CD4-positive, CD25-positive, alpha-beta regulatory T cell (primary cell): ENCODE results near the gene BHLHE40. TPM values are rescaled to one million over a fixed set of nuclear protein-coding genes. Genes with fewer than 3 reads are reported as not detected.

Experiments used
- ATAC-seq, 2 donors: fragments of 150-1000 bp; cut with Tn5 transposase; one replicate each; pipeline ENCODE4 v1.10.0; 2021; ENCODE audit warnings: low read depth in 2 of 2, moderate number of reproducible peaks in 2 of 2, moderate library complexity in 1 of 2
- DNase-seq, 3 donors: peaks; one replicate each; pipeline versions ENCODE4 v3.0.0 to v3.0.0-alpha.2; 2012 to 2022; ENCODE audit warnings: mixed read lengths in 1 of 3
- H3K27ac ChIP-seq: one replicate; pipeline ENCODE4 v1.7.0; 2013; ENCODE audit warnings: mild to moderate bottlenecking, low read length; ENCODE audit not compliant: insufficient read depth, poor library complexity, severe bottlenecking
- H3K27me3 ChIP-seq: one replicate; pipeline ENCODE4 v1.7.0; 2013; ENCODE audit warnings: low read length; ENCODE audit not compliant: control insufficient read depth, insufficient read depth
- H3K36me3 ChIP-seq: one replicate; pipeline ENCODE4 v1.7.0; 2013; ENCODE audit warnings: mild to moderate bottlenecking, low read length, moderate library complexity; ENCODE audit not compliant: control insufficient read depth, insufficient read depth
- H3K4me1 ChIP-seq: 2 replicates; pipeline ENCODE4 v1.7.0; 2013; ENCODE audit warnings: mild to moderate bottlenecking, low read length; ENCODE audit not compliant: insufficient read depth, control insufficient read depth, poor library complexity, severe bottlenecking
- H3K4me3 ChIP-seq: one replicate; pipeline ENCODE4 v1.7.0; 2013; ENCODE audit warnings: low read depth, mild to moderate bottlenecking, low read length, moderate library complexity
- H3K9me3 ChIP-seq, 2 experiments: 1 replicate in 1 of 2; 2 replicates in 1 of 2; pipeline ENCODE4 v1.7.0; 2013; ENCODE audit warnings: low read length in 2 of 2, mild to moderate bottlenecking in 1 of 2, moderate library complexity in 1 of 2; ENCODE audit not compliant: control insufficient read depth in 2 of 2
- H3K27ac Mint-ChIP-seq, 3 donors: one replicate each; pipeline ENCODE4 v1.8.0; 2020 to 2022; ENCODE audit warnings: mild to moderate bottlenecking in 3 of 3, mixed read lengths in 3 of 3, moderate library complexity in 2 of 3
- H3K27me3 Mint-ChIP-seq: one replicate; pipeline ENCODE4 v1.8.0; 2022; ENCODE audit warnings: mild to moderate bottlenecking, mixed read lengths
- H3K36me3 Mint-ChIP-seq: one replicate; pipeline ENCODE4 v1.8.0; 2020; ENCODE audit warnings: mixed read lengths
- H3K4me1 Mint-ChIP-seq, 4 donors: one replicate each; pipeline ENCODE4 v1.8.0; 2020 to 2022; ENCODE audit warnings: mixed read lengths in 4 of 4, mild to moderate bottlenecking in 1 of 4
- H3K4me3 Mint-ChIP-seq, 4 donors: one replicate each; pipeline ENCODE4 v1.8.0; 2020 to 2022; ENCODE audit warnings: mild to moderate bottlenecking in 4 of 4, mixed read lengths in 4 of 4, moderate library complexity in 3 of 4
- H3K9me3 Mint-ChIP-seq, 7 donors: one replicate each; pipeline ENCODE4 v1.8.0; 2020 to 2022; ENCODE audit warnings: mixed read lengths in 7 of 7, mild to moderate bottlenecking in 3 of 7, moderate library complexity in 2 of 7
- polyA plus RNA-seq, 4 donors: library from polyadenylated mRNA; unstranded; fragments of 300-500 nt; fragmentation: Illumina TruSeq; gene quantifications; one replicate each; pipeline ENCODE4 v1.2.3, GENCODE V29; 2021
- total RNA-seq: library from RNA; stranded (reverse); gene quantifications from one replicate; pipeline ENCODE4 v1.2.3, GENCODE V29; 2022

BHLHE40 gene
- total and polyA plus RNA-seq, 5 donors from 2014 or later, result 0.65 to 44.4 (median 0.75) TPM

DNA sequence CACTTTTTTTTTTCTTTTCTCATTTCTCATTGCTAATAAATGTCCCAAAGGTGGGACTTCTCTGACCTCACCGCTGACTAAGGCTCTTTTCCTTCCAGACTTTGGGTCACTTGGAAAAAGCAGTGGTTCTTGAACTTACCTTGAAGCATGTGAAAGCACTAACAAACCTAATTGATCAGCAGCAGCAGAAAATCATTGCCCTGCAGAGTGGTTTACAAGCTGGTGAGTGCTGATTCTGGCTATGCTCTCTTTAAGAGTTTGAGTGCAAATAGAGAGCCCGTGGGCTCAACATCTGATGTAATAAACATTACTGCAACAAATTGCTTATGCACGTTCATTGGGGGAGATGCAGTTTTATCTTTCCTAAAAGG lies 2.0 kb downstream of the BHLHE40 start:
- H3K27ac Mint-ChIP-seq, result peak overlapping the region in 1 of 3 donors; percentile 60
- no peaks in the 10 kb centered on the region for H3K36me3 ChIP-seq
- H3K36me3 Mint-ChIP-seq, result peaks cover 4% of the 10 kb centered on the region
- H3K9me3 ChIP-seq, result no peaks in the 10 kb centered on the region
- ATAC-seq (no peak), DNase-seq (peak in 1 of 3 donors; percentile 23)
- no peak overlapping the region for H3K27ac ChIP-seq
- peaks cover 0 to 2% (median 0%) of the 10 kb centered on the region in 7 donors for H3K9me3 Mint-ChIP-seq
- H3K4me1 ChIP-seq, result peaks cover 50% of the 10 kb centered on the region
- peak overlapping the region; percentile 49 for H3K4me3 ChIP-seq
- H3K4me3 Mint-ChIP-seq, result peak overlapping the region; percentile 52 to 79 (median 71)
- H3K27me3 ChIP-seq, result no peaks in the 10 kb centered on the region
- H3K27me3 Mint-ChIP-seq, result peaks cover 27% of the 10 kb centered on the region
- peaks cover 5 to 59% (median 40%) of the 10 kb centered on the region in 4 donors for H3K4me1 Mint-ChIP-seq

DNA sequence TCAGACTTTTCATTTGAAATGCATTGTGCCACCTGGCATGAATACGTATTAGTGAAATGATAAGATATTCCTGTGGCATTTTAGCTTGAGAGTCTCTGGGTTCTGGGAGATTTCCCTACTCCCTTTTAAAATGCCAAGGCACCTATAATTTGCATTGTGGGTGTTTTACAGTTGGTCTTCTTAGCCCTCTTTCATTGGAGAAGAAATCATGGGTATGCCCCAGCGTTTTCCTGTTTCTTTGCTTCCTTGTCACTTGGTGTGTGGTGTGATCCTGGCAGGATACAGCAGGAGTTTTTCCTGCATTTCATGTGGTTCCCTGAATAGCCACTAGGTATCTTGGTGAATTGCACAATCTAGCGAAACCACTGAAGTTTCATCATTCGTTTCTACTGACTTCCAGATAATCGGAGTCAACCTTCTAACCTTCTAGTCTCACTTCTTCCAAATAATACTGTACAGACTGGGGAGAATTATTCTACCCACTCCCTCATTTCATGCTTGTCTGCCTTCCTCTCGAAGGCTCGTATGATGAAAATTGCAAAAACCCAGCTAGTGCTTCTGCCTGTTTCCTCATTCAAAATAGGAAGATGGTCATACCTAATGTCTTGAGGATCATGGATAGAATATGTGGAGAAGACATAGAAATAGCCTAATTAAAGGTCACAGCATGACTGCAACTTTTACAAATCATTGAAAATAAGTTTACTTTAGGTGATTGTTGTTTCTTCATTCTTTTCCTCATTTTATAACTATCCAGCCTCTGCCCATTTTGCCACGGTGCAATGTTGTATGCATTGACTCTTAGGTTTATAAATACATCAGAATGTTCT lies 2.6 kb downstream of the BHLHE40 start:
- Histone ChIP-seq H3K9me3 (no peaks in the 10 kb centered on the region), H3K27me3 (no peaks in the 10 kb centered on the region), H3K4me1 (peaks cover 53% of the 10 kb centered on the region), H3K4me3 (peak overlapping the region; percentile 49), H3K27ac (no peak overlapping the region), H3K36me3 (no peaks in the 10 kb centered on the region)
- peaks cover 5 to 59% (median 38%) of the 10 kb centered on the region in 4 donors for H3K4me1 Mint-ChIP-seq
- peaks cover 21% of the 10 kb centered on the region for H3K27me3 Mint-ChIP-seq
- no peak for DNase-seq
- peak overlapping the region; percentile 16 to 79 (median 62) for H3K4me3 Mint-ChIP-seq
- peak overlapping the region in 1 of 3 donors; percentile 60 for H3K27ac Mint-ChIP-seq
- H3K36me3 Mint-ChIP-seq, result peaks cover 4% of the 10 kb centered on the region
- ATAC-seq, result no peak
- H3K9me3 Mint-ChIP-seq, result peaks cover 0 to 2% (median 0%) of the 10 kb centered on the region in 7 donors

DNA sequence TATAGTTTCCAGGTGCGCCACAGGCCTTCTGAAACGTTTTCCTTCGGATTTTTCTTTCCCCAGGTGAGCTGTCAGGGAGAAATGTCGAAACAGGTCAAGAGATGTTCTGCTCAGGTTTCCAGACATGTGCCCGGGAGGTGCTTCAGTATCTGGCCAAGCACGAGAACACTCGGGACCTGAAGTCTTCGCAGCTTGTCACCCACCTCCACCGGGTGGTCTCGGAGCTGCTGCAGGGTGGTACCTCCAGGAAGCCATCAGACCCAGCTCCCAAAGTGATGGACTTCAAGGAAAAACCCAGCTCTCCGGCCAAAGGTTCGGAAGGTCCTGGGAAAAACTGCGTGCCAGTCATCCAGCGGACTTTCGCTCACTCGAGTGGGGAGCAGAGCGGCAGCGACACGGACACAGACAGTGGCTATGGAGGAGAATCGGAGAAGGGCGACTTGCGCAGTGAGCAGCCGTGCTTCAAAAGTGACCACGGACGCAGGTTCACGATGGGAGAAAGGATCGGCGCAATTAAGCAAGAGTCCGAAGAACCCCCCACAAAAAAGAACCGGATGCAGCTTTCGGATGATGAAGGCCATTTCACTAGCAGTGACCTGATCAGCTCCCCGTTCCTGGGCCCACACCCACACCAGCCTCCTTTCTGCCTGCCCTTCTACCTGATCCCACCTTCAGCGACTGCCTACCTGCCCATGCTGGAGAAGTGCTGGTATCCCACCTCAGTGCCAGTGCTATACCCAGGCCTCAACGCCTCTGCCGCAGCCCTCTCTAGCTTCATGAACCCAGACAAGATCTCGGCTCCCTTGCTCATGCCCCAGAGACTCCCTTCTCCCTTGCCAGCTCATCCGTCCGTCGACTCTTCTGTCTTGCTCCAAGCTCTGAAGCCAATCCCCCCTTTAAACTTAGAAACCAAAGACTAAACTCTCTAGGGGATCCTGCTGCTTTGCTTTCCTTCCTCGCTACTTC lies 3.8 kb downstream of the BHLHE40 start:
- DNase-seq (no peak), ATAC-seq (no peak)
- H3K27ac ChIP-seq, result peak overlapping the region; percentile 31
- H3K27me3 ChIP-seq, result no peaks in the 10 kb centered on the region
- Mint-ChIP-seq H3K36me3 (peaks cover 4% of the 10 kb centered on the region), H3K27ac (peak overlapping the region in 2 of 3 donors; percentile 12 to 60), H3K27me3 (peaks cover 9% of the 10 kb centered on the region), H3K4me1 (peaks cover 11 to 51% (median 32%) of the 10 kb centered on the region in 4 donors), H3K4me3 (peak overlapping the region in 2 of 4 donors; percentile 35 to 79), H3K9me3 (peaks cover 0 to 2% (median 0%) of the 10 kb centered on the region in 7 donors)
- peaks cover 47% of the 10 kb centered on the region for H3K4me1 ChIP-seq
- no peaks in the 10 kb centered on the region for H3K9me3 ChIP-seq
- no peaks in the 10 kb centered on the region for H3K36me3 ChIP-seq
- H3K4me3 ChIP-seq, result no peak overlapping the region

DNA sequence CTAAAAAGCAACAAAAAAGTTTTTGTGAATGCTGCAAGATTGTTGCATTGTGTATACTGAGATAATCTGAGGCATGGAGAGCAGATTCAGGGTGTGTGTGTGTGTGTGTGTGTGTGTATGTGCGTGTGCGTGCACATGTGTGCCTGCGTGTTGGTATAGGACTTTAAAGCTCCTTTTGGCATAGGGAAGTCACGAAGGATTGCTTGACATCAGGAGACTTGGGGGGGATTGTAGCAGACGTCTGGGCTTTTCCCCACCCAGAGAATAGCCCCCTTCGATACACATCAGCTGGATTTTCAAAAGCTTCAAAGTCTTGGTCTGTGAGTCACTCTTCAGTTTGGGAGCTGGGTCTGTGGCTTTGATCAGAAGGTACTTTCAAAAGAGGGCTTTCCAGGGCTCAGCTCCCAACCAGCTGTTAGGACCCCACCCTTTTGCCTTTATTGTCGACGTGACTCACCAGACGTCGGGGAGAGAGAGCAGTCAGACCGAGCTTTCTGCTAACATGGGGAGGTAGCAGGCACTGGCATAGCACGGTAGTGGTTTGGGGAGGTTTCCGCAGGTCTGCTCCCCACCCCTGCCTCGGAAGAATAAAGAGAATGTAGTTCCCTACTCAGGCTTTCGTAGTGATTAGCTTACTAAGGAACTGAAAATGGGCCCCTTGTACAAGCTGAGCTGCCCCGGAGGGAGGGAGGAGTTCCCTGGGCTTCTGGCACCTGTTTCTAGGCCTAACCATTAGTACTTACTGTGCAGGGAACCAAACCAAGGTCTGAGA lies 4.7 kb downstream of the BHLHE40 start:
- peaks cover 11 to 51% (median 32%) of the 10 kb centered on the region in 4 donors for H3K4me1 Mint-ChIP-seq
- peak in 2 of 3 donors; percentile 43 to 78 for DNase-seq
- peak overlapping the region in 3 of 4 donors; percentile 35 to 79 (median 48) for H3K4me3 Mint-ChIP-seq
- ATAC-seq, result peak; percentile 48 to 49
- Histone ChIP-seq H3K4me1 (peaks cover 40% of the 10 kb centered on the region), H3K9me3 (no peaks in the 10 kb centered on the region), H3K4me3 (no peak overlapping the region), H3K36me3 (no peaks in the 10 kb centered on the region), H3K27me3 (no peaks in the 10 kb centered on the region), H3K27ac (peak overlapping the region; percentile 47)
- peaks cover 9% of the 10 kb centered on the region for H3K27me3 Mint-ChIP-seq
- H3K27ac Mint-ChIP-seq, result peak overlapping the region; percentile 44 to 95 (median 80)
- H3K36me3 Mint-ChIP-seq, result peaks cover 4% of the 10 kb centered on the region
- H3K9me3 Mint-ChIP-seq, result peaks cover 0 to 2% (median 0%) of the 10 kb centered on the region in 7 donors

DNA sequence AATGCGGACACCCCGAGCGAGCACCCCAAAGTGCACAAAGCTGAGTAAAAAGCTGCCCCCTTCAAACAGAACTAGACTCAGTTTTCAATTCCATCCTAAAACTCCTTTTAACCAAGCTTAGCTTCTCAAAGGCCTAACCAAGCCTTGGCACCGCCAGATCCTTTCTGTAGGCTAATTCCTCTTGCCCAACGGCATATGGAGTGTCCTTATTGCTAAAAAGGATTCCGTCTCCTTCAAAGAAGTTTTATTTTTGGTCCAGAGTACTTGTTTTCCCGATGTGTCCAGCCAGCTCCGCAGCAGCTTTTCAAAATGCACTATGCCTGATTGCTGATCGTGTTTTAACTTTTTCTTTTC lies 5.3 kb downstream of the BHLHE40 start:
- Mint-ChIP-seq H3K9me3 (peaks cover 0 to 2% (median 0%) of the 10 kb centered on the region in 7 donors), H3K27me3 (peaks cover 9% of the 10 kb centered on the region), H3K4me1 (peaks cover 11 to 51% (median 32%) of the 10 kb centered on the region in 4 donors), H3K27ac (peak overlapping the region; percentile 44 to 95 (median 80)), H3K36me3 (peaks cover 4% of the 10 kb centered on the region), H3K4me3 (peak overlapping the region in 3 of 4 donors; percentile 21 to 79 (median 48))
- Histone ChIP-seq H3K27ac (peak overlapping the region; percentile 47), H3K4me3 (no peak overlapping the region), H3K4me1 (peaks cover 38% of the 10 kb centered on the region), H3K36me3 (no peaks in the 10 kb centered on the region), H3K9me3 (no peaks in the 10 kb centered on the region), H3K27me3 (no peaks in the 10 kb centered on the region)
- DNase-seq (no peak), ATAC-seq (no peak)

DNA sequence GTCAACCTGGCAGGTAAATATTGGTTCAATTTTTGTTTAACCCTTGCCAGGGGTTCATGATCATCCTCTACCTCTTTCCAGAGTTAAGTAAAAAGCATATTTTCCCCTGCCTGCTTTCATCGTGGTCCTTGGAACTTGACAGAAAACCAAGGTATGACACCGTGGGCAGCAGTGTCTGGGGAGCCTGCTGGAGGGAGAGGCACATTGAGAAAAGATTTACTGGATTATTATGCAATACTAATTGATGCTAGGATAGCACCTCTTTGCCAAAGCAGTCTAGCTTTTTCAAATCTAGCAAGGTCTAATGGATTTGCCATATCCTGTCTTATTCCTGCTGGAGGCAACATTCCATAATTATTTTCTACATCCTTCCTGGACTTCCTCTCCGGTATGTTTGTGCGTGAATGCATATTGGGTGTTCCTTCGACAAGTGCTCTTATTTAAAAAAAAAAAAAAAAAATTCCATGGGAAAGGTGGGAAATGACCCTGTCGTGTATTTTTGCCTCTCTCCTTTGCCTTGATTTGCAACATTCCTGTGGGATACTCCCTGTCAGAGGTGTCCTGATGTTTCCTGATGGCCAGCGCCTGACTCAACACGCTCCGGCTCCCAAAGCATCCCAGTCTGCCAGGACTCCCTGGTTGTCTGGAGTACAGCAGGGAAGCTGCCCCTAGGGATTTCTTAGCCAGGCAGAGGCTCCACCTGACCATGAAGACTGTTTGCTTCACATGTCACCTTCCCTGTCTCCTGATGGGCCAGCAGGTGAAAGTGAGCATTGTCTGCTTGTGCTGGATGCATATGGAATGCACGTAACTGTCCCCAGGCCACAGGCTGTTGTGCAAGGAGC lies 6.3 kb downstream of the BHLHE40 start:
- Histone ChIP-seq H3K4me3 (no peak overlapping the region), H3K36me3 (no peaks in the 10 kb centered on the region), H3K27ac (no peak overlapping the region), H3K27me3 (no peaks in the 10 kb centered on the region), H3K9me3 (no peaks in the 10 kb centered on the region), H3K4me1 (peaks cover 28% of the 10 kb centered on the region)
- peaks cover 4% of the 10 kb centered on the region for H3K36me3 Mint-ChIP-seq
- peak overlapping the region in 1 of 3 donors; percentile 80 for H3K27ac Mint-ChIP-seq
- ATAC-seq, result no peak
- peak overlapping the region in 3 of 4 donors; percentile 42 to 88 (median 85) for H3K4me3 Mint-ChIP-seq
- peaks cover 0 to 2% (median 0%) of the 10 kb centered on the region in 7 donors for H3K9me3 Mint-ChIP-seq
- H3K27me3 Mint-ChIP-seq, result peaks cover 3% of the 10 kb centered on the region
- no peak for DNase-seq
- peaks cover 11 to 44% (median 28%) of the 10 kb centered on the region in 4 donors for H3K4me1 Mint-ChIP-seq
